WTC11 (cell line): ENCODE data around the gene CD300A. TPM values are rescaled to one million over a fixed set of nuclear protein-coding genes. Genes with fewer than 3 reads are reported as not detected.

Source experiments
- ATAC-seq: fragments of 200-7000 bp; cut with Tn5 transposase; 2 replicates; pipeline ENCODE4 v1.10.0; 2021; ENCODE audit warnings: mild to moderate bottlenecking, moderate library complexity
- CTCF ChIA-PET: fragments of 300-600 bp; sonication (Branson Sonifier 250); formaldehyde crosslinking; loops from one replicate; lab custom pipeline; 2021; ENCODE audit warnings: antibody characterized with exemption; lab: Charles Lee
- POLR2A ChIA-PET: fragments of 350-600 bp; sonication (Branson Sonifier 250); formaldehyde crosslinking; loops from one replicate; lab custom pipeline; 2021; ENCODE audit warnings: antibody characterized with exemption; lab: Charles Lee
- DNase-seq: peaks from one replicate; pipeline ENCODE4 v3.0.0; 2021; ENCODE audit warnings: low spot score
- H3K27ac Mint-ChIP-seq: 2 replicates; pipeline ENCODE4 v1.8.0; 2021; ENCODE audit warnings: mixed read lengths
- H3K27me3 Mint-ChIP-seq: 2 replicates; pipeline ENCODE4 v1.8.0; 2021; ENCODE audit warnings: low read depth, mild to moderate bottlenecking, moderate library complexity, mixed read lengths
- H3K36me3 Mint-ChIP-seq: 2 replicates; pipeline ENCODE4 v1.8.0; 2021; ENCODE audit warnings: mixed read lengths
- H3K4me1 Mint-ChIP-seq: 2 replicates; pipeline ENCODE4 v1.8.0; 2022; ENCODE audit warnings: mixed read lengths
- H3K4me3 Mint-ChIP-seq: 2 replicates; pipeline ENCODE4 v1.8.0; 2021; ENCODE audit warnings: mild to moderate bottlenecking, moderate library complexity, mixed read lengths
- H3K9me3 Mint-ChIP-seq: 2 replicates; pipeline ENCODE4 v1.8.0; 2021; ENCODE audit warnings: mixed read lengths
- ARID4B ChIP-seq: sonication (generic); formaldehyde crosslinking; IDR thresholded peaks from 2 replicates; pipeline ENCODE4 v1.8.0; 2023; ENCODE audit warnings: missing genetic modification reagents, mild to moderate bottlenecking, borderline replicate concordance
- ATF1 ChIP-seq: sonication (generic); formaldehyde crosslinking; IDR thresholded peaks from 2 replicates; pipeline ENCODE4 v1.8.1; 2023; ENCODE audit warnings: mild to moderate bottlenecking, moderate library complexity, missing genetic modification reagents
- ATF3 ChIP-seq: sonication (generic); formaldehyde crosslinking; conservative IDR thresholded peaks from 2 replicates; pipeline ENCODE4 v1.8.1; 2022; ENCODE audit warnings: mild to moderate bottlenecking, missing genetic modification reagents
- CBFB ChIP-seq: sonication (generic); formaldehyde crosslinking; IDR thresholded peaks from 2 replicates; pipeline ENCODE4 v1.8.1; 2022; ENCODE audit warnings: mild to moderate bottlenecking, low read depth, missing genetic modification reagents
- CREM ChIP-seq: sonication (generic); formaldehyde crosslinking; IDR thresholded peaks from 2 replicates; pipeline ENCODE4 v1.8.1; 2022; ENCODE audit warnings: mild to moderate bottlenecking, missing genetic modification reagents, moderate library complexity
- EMX1 ChIP-seq: fragments of 250-450 bp; sonication (Bioruptor Pico); IDR thresholded peaks from 2 replicates; pipeline ENCODE4 v1.8.0; 2021; ENCODE audit warnings: mild to moderate bottlenecking
- FOXP1 ChIP-seq: sonication (generic); formaldehyde crosslinking; IDR thresholded peaks from 2 replicates; pipeline ENCODE4 v1.8.0; 2022; ENCODE audit warnings: missing genetic modification reagents, mild to moderate bottlenecking, moderate library complexity, borderline replicate concordance
- IRF1 ChIP-seq: sonication (generic); formaldehyde crosslinking; IDR thresholded peaks from 2 replicates; pipeline ENCODE4 v1.8.0; 2023; ENCODE audit warnings: missing genetic modification reagents
- JUN ChIP-seq: sonication (generic); formaldehyde crosslinking; IDR thresholded peaks from 2 replicates; pipeline ENCODE4 v1.8.0; 2023; ENCODE audit warnings: mild to moderate bottlenecking, missing genetic modification reagents
- MAX ChIP-seq: sonication (generic); formaldehyde crosslinking; IDR thresholded peaks from 2 replicates; pipeline ENCODE4 v1.8.0; 2022; ENCODE audit warnings: mild to moderate bottlenecking, missing genetic modification reagents
- NFATC4 ChIP-seq: fragments of 250-450 bp; sonication (Bioruptor Pico); IDR thresholded peaks from 2 replicates; pipeline ENCODE4 v1.9.0; 2021; ENCODE audit warnings: mild to moderate bottlenecking
- RELA ChIP-seq: sonication (generic); formaldehyde crosslinking; IDR thresholded peaks from 2 replicates; pipeline ENCODE4 v1.8.1; 2022; ENCODE audit warnings: missing genetic modification reagents, mild to moderate bottlenecking, borderline replicate concordance
- SMAD4 ChIP-seq: sonication (generic); formaldehyde crosslinking; IDR thresholded peaks from 2 replicates; pipeline ENCODE4 v1.8.0; 2022; ENCODE audit warnings: mild to moderate bottlenecking, missing genetic modification reagents
- TEAD4 ChIP-seq: sonication (generic); formaldehyde crosslinking; IDR thresholded peaks from 2 replicates; pipeline ENCODE4 v1.8.0; 2022; ENCODE audit warnings: mild to moderate bottlenecking, missing genetic modification reagents
- USF2 ChIP-seq: sonication (generic); formaldehyde crosslinking; IDR thresholded peaks from 2 replicates; pipeline ENCODE4 v1.8.1; 2023; ENCODE audit warnings: mild to moderate bottlenecking, missing genetic modification reagents, moderate library complexity
- ZBTB21 ChIP-seq: sonication (generic); formaldehyde crosslinking; IDR thresholded peaks from 2 replicates; pipeline ENCODE4 v1.8.1; 2023; ENCODE audit warnings: mild to moderate bottlenecking, missing genetic modification reagents, borderline replicate concordance
- ZMAT4 ChIP-seq: fragments of 250-450 bp; sonication (Bioruptor Pico); IDR thresholded peaks from 2 replicates; pipeline ENCODE4 v1.9.0; 2021; ENCODE audit warnings: mild to moderate bottlenecking
- ZNF219 ChIP-seq: sonication (generic); formaldehyde crosslinking; IDR thresholded peaks from 2 replicates; pipeline ENCODE4 v1.8.0; 2023; ENCODE audit warnings: missing genetic modification reagents, mild to moderate bottlenecking, borderline replicate concordance
- ZNF232 ChIP-seq: sonication (generic); formaldehyde crosslinking; IDR thresholded peaks from 2 replicates; pipeline ENCODE4 v1.8.0; 2022; ENCODE audit warnings: mild to moderate bottlenecking, missing genetic modification reagents
- ZNF317 ChIP-seq: sonication (generic); formaldehyde crosslinking; IDR thresholded peaks from 2 replicates; pipeline ENCODE4 v1.8.1; 2023; ENCODE audit warnings: low read depth, mild to moderate bottlenecking, moderate library complexity, missing genetic modification reagents, borderline replicate concordance
- ZNF396 ChIP-seq: fragments of 250-450 bp; sonication (Bioruptor Pico); IDR thresholded peaks from 2 replicates; pipeline ENCODE4 v1.8.0; 2021; ENCODE audit warnings: mild to moderate bottlenecking, moderate library complexity, borderline replicate concordance
- total RNA-seq: library from RNA; stranded (reverse); gene quantifications from 3 replicates; pipeline ENCODE4 v1.2.3, GENCODE V29; 2021

The CD300A gene
- total RNA-seq, 1 experiment from 2014 or later: 1.1 TPM

- Mint-ChIP-seq H3K4me1 (peaks cover 21% of the 10 kb centered on the region), H3K4me3 (no peak overlapping the region), H3K9me3 (peaks cover 4% of the 10 kb centered on the region), H3K27ac (no peak overlapping the region), H3K36me3 (no peaks in the 10 kb centered on the region), H3K27me3 (peaks cover 5% of the 10 kb centered on the region)
- ATAC-seq (no peak), DNase-seq (no peak)
- ChIA-PET CTCF (interaction anchor here (1.8 kb wide), 1 partner anchor 44 kb away, joined by 10 read pairs; no protein-coding TSS in a partner anchor), POLR2A (interaction anchor here (1.6 kb wide), 1 partner anchor 9 kb away, joined by 4 read pairs; no protein-coding TSS in a partner anchor)
- TF ChIP-seq MAX (CRISPR knock-in tag) (no peak), ATF1 (CRISPR knock-in tag) (no peak), TEAD4 (CRISPR knock-in tag) (no peak), CREM (CRISPR knock-in tag) (no peak), ZNF219 (CRISPR knock-in tag) (no peak), IRF1 (no peak), JUN (CRISPR knock-in tag) (no peak), NFATC4 (no peak), EMX1 (CRISPR knock-in tag) (no peak), ATF3 (CRISPR knock-in tag) (no peak), RELA (CRISPR knock-in tag) (no peak), ZBTB21 (no peak), ZNF396 (no peak), CBFB (CRISPR knock-in tag) (no peak), USF2 (CRISPR knock-in tag) (no peak), FOXP1 (CRISPR knock-in tag) (no peak)
Measured at GRCh38 chr17:74424117-74424516, 42.3 kb upstream of the CD300A start.

GRCh38 chr17:74424657-74425056 lies 41.8 kb upstream of the CD300A start:
- POLR2A ChIA-PET: no interaction called here
- no peak for TF ChIP-seq ZNF317
- no peak for TF ChIP-seq SMAD4 (CRISPR knock-in tag)
- no peak for TF ChIP-seq ZNF232 (CRISPR knock-in tag)
- TF ChIP-seq ZMAT4 (CRISPR knock-in tag): no peak
- TF ChIP-seq ARID4B (CRISPR knock-in tag): no peak
- no peak for TF ChIP-seq JUN (CRISPR knock-in tag)
- TF ChIP-seq ATF1 (CRISPR knock-in tag): no peak
- no peak for TF ChIP-seq MAX (CRISPR knock-in tag)
- TF ChIP-seq RELA (CRISPR knock-in tag): no peak
- CTCF ChIA-PET: interaction anchor here (1.1 kb wide), 1 partner anchor 141 kb away, joined by 3 read pairs; no protein-coding TSS in a partner anchor
- Mint-ChIP-seq H3K27me3 (peaks cover 9% of the 10 kb centered on the region), H3K27ac (no peak overlapping the region), H3K9me3 (peaks cover 4% of the 10 kb centered on the region), H3K4me3 (no peak overlapping the region), H3K4me1 (peaks cover 25% of the 10 kb centered on the region), H3K36me3 (no peaks in the 10 kb centered on the region)
- DNase-seq: no peak
- ATAC-seq: no peak
